Esophagus muscularis mucosa (tissue), 3 donors: Measurements from ENCODE around the gene FHL2.

Experiments used
- EP300 ChIP-seq: sonication (generic); formaldehyde crosslinking; IDR thresholded peaks from one replicate; pipeline ENCODE4 v1.6.1; 2017; ENCODE audit warnings: antibody characterized with exemption
- POLR2A ChIP-seq: fragments of 450-650 bp; IDR thresholded peaks from one replicate; pipeline ENCODE4 v1.6.1; 2017; ENCODE audit warnings: antibody characterized with exemption, moderate library complexity, mild to moderate bottlenecking, low read depth
- POLR2AphosphoS5 ChIP-seq, 2 donors: sonication (generic); formaldehyde crosslinking; IDR thresholded peaks; one replicate each; pipeline ENCODE4 v1.6.1; 2017; ENCODE audit warnings: antibody characterized with exemption in 2 of 2

DNA sequence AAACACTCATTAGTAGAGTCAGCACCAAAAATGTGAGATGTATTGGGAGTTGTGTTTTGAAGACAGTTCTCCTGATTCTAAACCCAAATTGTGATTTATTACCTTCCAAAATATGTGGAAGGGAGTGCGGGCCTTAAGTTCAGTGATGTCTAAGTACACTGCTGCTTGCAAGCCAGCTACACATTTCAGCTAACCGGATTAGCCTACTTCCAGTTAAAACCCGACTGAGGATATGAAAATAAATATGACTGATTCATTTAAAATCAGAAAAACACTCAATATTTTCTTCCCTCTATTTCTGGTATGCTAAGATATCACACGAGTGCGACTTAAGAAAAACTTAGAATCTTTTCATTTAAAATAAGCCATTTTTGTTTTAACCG lies 907 bp downstream of the FHL2 start:
- TF ChIP-seq POLR2AphosphoS5 (IDR thresholded peaks at IDR 0.05) (no peak), POLR2A (no peak), EP300 (no peak)
